HG03103 (cell line): Measurements from ENCODE around the gene SENP2.
A peak's percentile ranks its signal among the peaks of the same experiment; 100 is the strongest.
"Not testable (repeated sequence)": the region's sequence is repeated elsewhere in the genome, so short reads cannot be mapped to it uniquely, and the experiment has no call there.

Source experiments
- ATAC-seq: cut with Tn5 transposase; IDR thresholded peaks from one replicate; pipeline ENCODE4 v1.9.1; 2021; ENCODE audit warnings: low read depth; ENCODE audit not compliant: unreplicated experiment

SENP2 gene

GRCh38 chr3:185585518-185585858, 607 bp upstream of the SENP2 start:
- no peak for ATAC-seq

DNA sequence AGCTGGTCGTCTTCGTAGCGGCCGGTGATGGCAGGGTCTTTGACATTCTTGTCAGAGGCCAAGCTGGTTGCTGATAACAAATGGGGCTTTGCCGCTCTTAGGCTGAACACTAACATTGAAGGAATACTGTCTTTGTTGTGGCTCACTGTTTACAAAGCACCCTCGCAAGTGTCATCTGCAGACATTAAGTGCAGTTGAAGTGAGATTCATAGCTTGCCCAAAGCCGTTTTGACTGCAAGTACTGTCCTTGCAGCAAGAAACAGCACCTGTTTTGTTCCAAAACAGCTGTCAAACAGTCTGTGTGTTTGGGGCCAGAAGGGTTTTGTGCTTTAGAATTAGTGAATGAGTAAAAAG, 568 bp downstream of the SENP2 start:
- no peak for ATAC-seq

- no peak for ATAC-seq
These were observed 8.0 kb downstream of the SENP2 start for GRCh38 chr3:185594073-185594472.

GRCh38 chr3:185595526-185595925, 9.4 kb downstream of the SENP2 start:
- ATAC-seq: peak; percentile 71

GRCh38 chr3:185605566-185605965, 19.5 kb downstream of the SENP2 start:
- no peak for ATAC-seq

DNA sequence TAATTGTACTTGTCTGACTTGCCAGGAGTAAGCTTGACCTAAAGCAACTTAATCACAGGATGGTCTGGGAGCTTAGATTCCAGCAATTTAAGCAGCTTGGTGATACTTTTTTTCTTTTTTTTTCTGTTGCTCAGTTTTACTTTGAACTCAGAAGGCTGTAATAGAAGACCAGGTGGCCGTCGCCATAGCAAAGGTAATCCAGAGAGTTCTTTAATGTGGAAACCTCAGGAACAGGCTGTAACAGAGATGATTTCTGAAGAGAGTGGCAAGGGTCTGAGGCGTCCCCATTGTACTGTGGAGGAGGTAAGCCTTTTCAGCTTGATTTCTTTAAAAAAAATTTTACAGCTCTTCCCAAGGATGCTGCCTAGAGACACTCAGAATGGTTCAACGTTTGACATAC, 20.1 kb downstream of the SENP2 start:
- ATAC-seq: no peak

GRCh38 chr3:185613016-185613415, 26.9 kb downstream of the SENP2 start:
- ATAC-seq: no peak

DNA sequence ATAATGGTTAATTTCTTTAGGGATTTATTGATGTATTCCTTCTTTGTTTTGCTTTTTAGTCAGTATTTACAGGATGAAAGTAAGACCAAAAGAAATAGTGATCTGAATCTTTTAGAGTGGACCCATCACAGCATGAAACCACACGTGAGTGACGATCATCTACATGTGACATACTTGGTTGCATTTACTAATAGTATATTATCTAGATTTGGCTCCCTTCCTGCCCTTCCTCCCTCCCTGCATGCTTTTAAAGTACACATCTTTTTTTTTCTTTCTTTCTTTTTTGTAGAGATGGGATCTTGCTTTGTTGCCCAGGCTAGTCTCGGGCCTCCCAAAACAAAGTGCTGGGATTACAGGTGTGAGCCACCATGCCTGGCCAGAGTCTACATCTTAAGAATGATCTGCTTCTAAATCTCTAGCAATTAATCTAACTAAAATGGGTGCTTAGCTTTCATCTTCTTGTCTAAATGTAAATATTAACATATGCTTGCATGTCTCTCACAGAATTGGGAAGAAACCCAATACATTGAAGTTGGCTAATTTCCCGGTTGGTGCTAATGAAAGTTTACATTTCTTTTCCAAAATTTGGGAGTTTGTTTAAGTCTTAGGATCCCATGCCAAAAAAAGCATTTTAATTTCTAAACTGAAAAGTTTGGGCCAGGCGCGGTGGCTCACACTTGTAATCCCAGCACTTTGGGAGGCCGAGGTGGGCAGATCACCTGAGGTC, 38.0 kb downstream of the SENP2 start:
- no peak for ATAC-seq

GRCh38 chr3:185625784-185626183, 39.7 kb downstream of the SENP2 start:
- no peak for ATAC-seq

DNA sequence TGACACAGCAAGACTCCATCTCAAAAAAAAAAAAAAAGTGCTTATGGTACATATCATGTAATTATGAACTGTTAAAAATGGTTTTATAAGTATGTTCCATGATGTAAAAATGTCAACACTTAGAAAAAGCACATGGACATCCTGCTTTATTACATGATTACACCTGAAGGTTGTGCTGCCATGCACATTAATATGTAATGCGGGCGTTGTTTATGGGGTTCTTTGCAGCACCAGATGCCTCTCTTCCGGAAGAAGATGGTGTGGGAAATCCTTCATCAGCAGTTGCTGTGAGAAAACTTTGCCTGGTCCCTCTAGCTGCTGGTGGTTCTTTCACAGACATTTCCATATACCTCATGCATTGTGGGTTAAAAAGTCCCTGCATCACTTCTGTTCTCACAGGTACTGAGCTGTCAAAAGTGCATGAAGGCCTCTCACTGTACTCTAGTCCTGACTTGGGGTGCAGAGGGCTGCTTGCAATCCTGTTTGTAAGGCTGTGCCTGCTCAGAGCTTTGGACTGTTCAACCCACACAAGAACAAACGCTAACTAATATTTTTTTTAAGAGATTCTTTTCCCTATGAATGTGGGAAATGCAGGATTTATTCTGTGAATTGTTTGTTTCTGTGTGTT, 43.6 kb downstream of the SENP2 start:
- no peak for ATAC-seq

GRCh38 chr3:185630182-185630622, 44.1 kb downstream of the SENP2 start:
- no peak for ATAC-seq

GRCh38 chr3:185631108-185631507, 45.0 kb downstream of the SENP2 start:
- ATAC-seq: no peak

- ATAC-seq: no peak
These were observed 45.6 kb downstream of the SENP2 start for GRCh38 chr3:185631508-185632206.

GRCh38 chr3:185632996-185633395, 46.9 kb downstream of the SENP2 start:
- ATAC-seq: no peak

DNA sequence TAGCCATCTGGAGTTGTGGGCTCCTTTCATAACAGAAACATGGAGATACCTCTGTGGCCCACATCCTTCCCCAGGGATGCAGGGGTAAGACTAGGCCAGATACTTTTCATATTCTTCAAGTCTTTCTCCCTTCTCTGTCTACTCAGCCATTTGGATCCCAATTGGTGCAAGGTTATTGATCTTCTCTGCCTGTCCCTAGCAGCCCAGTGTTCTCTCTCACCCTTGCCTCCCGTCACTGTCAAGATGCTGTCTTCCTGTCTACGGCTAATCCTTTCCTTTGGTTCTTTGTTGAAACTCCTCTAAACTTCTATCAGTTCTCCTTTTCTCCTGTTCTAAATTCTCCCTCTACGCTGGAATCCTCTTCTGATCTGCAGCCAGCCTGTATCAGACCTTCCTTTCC, 51.3 kb downstream of the SENP2 start:
- no peak for ATAC-seq

DNA sequence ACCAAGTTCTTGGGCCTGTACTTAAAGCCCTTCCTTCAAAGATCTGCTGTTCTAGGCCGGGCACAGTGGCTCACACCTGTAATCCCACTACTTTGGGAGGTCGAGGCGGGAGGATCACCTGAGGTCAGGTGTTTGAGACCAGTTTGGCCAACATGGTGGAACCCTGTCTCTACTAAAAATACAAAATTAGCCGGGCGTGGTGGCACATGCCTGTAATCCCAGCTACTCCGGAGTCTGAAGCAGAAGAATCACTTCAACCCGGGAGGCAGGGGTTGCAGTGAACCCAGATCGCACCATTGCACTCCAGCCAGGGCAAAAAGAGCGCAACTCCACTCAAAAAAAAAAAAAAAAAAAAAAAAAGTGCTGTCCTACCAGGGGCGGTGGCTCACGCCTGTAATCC, 52.6 kb downstream of the SENP2 start:
- ATAC-seq: not testable (repeated sequence)

DNA sequence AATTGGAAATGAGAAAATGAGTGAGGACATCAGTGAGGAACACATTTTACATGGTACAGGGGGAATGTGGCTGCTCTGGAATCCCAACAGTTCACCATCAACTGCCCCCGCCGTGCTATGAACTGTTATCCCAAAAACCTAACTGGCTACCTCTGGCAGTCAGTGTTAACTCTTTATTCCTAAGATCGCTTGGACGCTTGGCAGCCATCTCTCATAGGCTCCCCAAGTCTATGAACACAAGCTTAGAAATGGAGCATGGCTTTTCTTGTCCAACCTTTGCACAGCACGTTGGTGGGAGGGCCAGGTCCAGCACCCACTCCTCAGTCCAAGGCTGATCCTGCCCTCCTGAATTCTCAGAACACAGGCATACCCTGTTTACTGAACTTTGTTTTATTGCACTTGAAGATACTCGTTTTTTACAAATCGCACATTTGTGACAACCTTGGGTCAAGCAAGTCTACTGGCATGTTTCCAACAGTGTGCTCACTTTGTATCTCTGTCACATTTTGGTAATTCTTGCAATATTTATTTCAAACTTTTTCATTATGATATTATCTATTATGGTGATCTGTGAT, 53.6 kb downstream of the SENP2 start:
- no peak for ATAC-seq

DNA sequence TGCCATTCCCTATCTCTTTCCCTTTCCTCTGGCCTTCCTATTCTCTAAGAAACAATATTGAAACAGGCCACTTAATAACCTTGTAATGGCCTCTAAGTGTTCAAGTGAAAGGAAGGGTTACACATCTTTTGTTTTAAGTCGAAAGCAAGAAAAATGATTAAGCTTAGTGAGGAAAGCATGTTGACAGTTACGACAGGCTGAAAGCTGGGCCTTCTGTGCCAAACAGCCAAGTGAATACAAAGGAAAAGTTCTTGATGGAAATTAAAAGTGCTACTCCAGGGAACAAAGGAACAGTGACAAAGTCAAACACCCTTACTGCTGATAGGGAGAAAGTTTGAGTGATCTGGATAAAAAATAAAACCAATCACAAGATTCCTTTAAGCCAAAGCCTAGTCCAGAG, 54.2 kb downstream of the SENP2 start:
- ATAC-seq: no peak

DNA sequence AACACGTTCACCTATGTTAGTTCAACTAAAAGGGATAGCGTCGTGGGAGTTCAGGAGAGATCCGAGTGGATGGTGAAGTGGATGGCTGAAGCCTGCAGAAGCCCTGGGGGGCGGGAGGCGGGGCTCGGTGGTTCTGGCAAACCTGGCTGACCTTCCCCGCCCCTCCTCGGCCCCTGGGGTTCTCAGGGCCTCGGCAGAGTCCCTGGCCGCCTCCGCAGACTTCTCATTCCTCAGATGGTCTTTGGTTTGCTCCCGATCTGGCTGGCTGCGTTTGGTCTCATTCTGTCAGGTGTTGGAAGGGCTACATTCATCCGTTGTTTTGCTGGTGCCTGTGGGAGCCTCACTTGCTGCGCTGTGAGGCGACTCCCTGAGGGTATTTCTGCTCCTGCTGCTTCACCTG, 59.1 kb downstream of the SENP2 start:
- not testable (repeated sequence) for ATAC-seq

DNA sequence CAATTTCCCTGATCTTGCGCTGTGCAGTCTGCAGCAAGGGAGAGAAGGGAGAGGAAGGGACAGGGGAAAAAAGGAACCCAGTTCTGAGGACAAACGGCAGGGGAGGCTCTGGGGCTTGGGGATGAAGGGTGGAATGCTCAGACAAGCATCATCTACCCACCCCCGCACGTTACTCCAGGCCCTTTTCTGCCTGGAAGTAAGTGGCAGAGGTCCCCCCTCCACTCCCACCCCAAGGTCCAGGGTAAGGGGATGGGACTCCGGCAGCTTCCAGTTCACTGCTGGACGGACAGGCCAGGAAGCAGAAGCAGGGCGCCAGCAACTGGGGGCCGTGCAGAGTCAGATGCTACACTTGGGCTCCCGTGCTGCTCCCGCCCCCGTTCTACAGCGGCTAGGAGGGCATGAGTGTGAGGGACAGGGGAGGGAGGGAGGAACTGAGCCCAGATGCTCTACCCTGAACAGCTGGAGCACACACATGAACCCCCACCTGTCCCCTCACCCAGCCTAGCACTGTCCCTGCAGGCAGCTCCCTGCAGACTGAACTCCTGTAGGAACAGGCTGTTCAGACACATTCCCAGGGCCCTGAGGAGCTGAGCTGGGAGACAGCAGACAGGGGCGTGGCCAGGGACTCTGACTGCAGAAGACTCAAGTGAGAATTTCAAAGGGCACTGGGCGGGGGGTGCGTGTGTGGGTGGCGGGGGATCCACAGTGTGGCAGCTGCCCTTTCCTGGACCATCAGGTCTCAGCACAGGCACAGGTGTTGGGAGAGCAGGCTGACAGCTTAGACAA, 59.7 kb downstream of the SENP2 start:
- no peak for ATAC-seq
